Kidney glomerular epithelial cell (primary cell): ENCODE data around the gene KDSR.
"Not testable (repeated sequence)": the region's sequence is repeated elsewhere in the genome, so short reads cannot be mapped to it uniquely, and the experiment has no call there.

ENCODE experiments used
- DNase-seq: peaks from one replicate; lab custom pipeline; 2025; lab: John Stamatoyannopoulos, UW

The KDSR gene

DNA sequence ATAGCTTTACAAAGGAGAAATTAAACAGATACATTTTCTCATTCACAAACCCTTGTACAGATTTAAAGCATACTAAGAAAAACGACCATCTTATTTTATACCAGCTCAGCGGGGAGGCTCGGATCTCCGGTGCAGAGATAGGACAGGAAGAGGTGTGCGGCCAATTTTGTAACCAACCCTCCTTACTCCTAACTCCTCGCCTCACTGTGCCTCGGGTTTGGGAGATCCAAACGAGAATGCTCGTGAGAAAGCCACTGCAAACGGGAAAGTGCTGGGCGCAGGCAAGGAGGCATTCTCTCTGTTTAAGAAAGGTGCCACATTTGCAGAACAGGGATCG is 1.2 kb downstream of the KDSR start:
- no peak for DNase-seq

DNA sequence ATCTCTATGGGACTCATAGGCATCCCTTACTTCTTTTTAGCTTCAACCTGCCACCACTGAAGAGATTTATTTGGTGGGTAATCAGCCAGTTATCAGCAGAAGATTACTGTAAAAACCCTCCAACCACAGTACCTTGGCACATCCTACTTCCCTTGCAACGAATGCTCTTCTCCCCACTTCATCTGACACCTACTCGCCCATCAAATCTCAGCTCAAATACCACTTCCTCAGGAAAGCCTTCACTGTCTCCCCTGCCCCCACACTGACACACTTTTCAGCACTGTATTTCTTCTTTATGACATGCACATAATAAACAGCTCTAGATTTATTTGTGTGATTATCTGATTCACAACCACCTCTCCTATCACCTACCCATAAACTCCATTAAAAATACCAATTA is 3.1 kb downstream of the KDSR start:
- no peak for DNase-seq

DNA sequence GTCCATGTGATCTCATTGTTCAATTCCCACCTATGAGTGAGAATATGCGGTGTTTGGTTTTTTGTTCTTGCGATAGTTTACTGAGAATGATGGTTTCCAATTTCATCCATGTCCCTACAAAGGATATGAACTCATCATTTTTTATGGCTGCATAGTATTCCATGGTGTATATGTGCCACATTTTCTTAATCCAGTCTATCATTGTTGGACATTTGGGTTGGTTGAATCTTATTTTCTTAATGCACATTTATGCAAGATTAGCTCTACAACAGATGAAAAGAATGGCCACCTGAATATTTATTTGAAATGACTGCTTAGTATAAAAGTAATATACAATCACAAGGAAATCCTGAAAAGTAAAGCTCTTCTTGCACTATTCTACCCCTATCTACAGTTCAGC is 3.6 kb downstream of the KDSR start:
- DNase-seq, result not testable (repeated sequence)

DNA sequence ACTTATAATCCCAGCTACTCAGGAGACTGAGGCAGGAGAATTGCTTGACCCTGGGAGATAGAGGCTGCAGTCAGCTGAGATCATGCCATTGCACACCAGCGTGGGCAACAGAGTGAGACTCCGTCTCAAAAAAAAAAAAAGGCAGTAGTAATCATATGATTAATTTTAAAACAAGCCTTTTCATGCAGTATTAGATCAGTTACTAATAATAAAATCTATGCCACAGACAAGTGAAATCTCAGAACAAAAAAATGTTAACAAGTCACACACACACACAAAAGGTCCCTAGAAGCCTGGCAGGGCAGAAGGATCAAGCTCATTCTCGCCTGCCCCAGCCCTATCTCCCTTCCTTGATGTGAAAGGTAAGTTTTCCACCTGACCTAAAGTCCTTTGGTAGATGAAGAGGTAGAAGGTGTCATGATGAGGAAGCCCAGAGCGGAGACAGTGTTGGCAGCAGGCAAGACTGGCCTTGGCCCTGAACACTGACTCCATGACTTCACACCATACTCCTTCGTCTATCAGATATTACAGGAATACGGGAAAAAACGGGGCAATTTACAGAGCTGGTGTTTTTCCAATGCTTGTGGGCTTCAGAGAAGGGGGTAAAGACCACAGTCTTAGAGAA is 10.6 kb downstream of the KDSR start:
- DNase-seq, result no peak

DNA sequence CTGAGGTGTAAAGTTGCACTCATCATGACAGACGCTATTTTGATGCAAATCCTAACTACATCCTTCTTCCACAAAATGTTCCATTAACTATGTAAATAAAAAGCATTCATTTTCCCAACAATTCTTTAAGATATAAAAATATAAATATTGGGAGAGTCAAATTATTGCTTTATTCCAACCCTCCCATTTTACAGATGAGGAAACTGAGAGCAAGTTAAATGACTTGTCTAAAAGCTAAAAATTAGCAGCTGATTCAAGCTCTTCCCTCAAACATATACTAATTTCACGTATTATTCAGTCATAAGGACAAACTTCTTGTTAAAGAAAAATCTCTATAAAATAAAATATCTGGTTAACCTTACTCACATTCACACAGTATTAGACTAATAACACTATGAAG is 16.8 kb downstream of the KDSR start:
- no peak for DNase-seq

DNA sequence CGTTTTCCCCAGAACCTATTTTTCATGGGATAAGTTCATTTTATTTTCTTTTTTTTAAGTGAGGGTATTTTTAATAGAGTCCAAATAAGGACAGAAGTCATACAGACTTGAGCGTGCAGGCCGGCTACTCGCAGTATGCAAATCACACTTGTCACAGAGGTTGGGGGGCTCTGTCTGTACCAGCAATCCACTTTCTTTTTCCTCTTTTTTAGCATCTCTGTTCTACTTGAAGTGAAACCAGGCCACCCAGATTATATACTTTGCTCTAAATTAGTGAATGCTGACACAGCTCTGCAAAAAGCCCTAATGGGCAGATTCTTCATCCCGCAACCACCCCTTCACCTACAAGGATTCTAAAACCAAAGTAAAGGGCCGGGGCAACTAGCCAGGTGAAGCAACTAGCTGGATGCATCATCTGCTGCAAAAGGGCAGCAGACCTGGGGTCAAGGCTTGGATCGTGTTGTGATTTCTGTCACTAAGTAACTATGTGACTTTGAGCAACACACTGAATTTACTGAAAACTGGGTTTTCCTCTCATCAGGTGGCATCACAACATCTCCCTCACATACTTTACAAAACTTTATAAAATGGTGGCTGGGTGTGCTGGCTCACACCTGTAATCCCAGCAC is 18.4 kb downstream of the KDSR start:
- DNase-seq, result no peak

DNA sequence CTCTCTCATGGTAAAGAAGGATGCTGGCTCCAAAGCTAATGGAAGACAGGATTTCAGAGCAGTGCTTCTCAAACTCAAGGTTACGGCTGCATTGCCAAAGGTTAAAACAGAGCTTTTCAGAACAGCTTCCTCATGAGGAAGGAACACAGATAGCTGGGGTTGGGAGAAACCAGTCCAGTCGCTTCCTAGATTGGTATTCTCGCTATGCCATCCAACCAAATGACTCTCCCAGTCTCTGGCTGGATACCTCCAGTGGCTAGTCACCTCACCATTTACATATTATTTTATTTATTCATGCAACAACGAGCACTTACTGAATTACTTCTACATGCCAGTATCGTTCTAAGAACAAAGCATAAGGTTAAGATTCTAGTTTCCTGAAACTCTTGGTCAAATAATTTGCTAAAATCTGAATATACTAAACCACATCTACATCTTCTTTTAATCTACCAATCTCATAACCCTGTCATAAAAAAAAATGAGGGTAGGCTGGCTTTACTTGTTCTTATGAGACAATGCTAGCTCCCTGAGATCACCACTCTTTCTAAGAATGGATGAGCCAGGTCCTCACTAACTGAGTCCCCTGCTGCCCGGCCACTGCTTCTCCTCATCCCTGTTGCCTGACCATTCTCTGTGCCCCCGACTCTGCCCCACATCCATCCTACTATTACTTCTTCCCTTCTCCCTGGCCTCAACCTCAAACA is 20.4 kb downstream of the KDSR start:
- no peak for DNase-seq

DNA sequence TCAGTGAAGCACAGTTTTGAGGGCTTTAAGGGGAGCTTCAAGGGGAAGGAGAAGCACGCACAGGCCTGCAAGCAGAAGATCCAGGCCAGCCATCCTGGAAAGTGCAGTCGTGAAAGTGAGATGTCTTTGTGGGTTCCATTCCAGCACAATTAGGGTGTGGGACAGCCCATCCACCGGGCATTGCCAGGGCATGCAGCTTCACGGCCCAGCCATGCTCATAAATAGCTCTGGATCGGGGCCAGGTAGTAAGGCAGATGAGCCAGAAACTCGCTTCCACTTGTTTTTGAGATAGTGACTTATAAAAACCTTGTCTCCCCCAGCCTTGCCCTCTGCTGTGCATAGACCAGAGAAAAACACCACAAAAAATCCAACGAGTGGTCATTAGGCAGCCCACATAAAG is 21.0 kb downstream of the KDSR start:
- DNase-seq, result no peak

DNA sequence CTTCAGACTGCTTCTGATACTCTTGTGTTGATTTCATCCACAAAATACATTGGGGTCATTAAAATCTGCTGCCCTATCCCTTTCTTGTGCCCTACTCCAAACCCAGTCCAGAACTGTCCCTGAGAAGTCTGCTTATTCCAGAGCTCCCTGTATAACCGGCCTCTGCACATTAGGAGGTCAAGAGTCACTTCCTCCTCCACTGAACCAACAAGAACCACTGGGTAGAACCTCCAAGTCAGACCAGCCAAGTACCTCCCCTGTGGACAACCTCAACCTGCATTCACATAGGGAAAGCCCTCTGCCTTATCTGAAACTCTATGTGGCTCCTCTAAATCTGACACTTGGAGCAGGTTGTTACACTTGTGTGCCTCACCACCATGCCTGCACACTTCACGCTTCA is 22.1 kb downstream of the KDSR start:
- DNase-seq, result no peak

DNA sequence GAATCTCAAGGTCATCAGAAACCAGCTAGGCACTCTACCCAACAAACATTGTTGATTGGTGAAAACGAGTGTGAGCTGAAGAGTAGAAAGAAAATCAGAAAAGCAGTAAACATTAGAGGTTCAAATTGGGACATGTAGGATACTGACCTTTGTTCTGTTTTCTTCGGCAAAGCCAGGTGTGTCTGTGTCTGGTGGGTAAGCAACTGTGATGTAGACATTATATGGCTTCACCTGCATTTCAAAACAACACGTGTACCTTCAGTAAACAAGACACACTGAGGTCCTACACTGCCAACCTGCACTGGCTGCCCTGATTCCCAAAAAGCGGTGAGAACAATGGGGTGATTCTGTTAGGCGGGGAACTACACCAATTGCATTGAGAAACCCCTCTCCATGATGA is 22.7 kb downstream of the KDSR start:
- DNase-seq, result no peak

DNA sequence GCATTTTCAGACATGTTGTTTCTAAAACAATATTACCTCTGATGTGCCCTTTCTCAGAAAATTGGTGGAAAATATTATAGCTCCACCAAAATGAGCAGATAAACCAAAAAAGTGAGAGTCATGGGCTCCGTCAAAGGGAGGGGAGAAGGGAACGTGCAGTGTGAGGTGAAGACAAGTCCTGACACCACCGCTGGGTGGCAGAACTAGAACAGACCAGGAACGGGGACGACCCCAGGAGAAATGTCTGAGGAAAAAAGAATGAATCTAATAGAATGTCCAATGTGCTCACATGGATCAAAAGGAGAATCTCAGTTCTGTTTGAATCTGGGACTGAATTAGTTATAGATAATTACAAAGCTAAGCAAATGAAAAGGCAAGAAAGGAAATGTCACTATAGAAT is 24.8 kb downstream of the KDSR start:
- no peak for DNase-seq

DNA sequence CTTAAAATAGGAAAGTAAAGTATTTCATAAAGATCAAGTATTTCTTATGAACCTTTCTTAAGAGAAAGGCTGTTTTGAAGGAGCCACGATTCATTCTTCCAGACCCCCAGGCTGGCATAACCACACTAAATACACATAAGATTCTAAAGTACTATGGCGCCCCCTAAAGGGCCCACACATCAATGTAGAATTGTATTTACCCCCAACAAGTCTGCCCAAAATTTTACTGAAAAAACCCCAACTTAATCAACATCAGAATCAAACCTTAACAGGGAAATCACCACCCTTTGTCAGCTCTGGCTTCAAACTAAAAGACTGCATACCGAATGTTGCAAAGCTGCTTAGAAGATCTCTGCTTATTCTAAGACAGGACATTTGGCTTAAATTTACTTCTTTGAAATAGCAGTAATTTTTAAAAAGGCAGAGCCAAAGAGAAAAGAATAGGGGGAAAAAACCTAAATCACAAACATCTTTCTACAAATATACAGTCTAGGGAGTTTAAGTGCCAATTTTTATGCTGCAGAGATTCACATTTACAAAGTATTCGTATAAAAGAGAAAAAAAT is 27.0 kb downstream of the KDSR start:
- DNase-seq, result peak; percentile 22

DNA sequence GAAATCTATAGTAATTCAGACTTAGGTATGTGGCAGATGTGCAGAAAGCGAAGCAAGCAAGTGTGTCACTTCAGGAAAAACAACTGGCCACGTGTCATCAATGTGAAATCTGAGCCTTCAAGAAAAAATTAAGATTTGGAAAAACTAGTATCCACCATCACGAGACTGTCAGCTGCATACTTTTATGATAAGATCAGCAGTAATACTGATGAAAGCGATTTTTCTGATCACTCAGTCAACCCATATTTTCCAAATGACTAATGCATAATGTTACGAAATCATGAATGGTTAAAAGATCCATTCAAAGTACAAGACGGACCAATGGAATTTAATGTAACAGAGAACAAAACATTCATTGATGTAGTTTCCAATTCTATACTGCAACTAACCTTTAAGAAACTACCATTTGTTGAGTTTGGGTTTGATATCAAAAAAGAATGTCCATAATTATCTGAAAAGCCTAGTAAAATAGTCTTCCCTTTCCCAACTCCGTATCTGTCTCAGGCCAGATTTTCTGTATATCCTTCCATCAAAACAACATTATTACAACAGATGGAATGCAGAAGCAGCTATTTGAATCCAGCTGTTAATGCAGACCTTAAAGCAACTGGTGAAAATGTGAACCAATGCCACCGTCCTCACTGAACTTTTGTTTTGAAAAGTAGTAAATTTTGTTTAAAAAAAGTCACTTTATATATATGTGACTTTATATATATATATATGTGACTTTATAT is 30.5 kb downstream of the KDSR start:
- peak; percentile 63 for DNase-seq

DNA sequence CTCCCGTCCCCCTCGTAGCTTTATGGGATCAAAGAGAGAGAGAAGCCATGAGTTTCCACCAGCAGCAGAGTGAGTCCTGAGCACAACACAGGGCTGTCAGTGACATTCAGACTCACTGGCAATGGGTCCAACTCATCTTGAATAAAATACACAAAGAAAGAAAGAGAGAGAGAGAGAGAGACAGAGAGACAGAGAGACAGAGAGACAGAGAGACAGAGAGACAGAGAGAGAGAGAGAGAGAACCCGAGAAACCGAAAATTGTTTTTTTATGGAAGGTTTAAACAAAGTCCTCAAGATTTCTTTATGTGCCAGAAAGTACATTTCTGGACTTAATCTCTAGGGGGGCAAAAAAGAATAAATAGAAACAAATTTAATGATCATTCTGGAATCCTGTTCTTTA is 35.9 kb downstream of the KDSR start:
- no peak for DNase-seq

DNA sequence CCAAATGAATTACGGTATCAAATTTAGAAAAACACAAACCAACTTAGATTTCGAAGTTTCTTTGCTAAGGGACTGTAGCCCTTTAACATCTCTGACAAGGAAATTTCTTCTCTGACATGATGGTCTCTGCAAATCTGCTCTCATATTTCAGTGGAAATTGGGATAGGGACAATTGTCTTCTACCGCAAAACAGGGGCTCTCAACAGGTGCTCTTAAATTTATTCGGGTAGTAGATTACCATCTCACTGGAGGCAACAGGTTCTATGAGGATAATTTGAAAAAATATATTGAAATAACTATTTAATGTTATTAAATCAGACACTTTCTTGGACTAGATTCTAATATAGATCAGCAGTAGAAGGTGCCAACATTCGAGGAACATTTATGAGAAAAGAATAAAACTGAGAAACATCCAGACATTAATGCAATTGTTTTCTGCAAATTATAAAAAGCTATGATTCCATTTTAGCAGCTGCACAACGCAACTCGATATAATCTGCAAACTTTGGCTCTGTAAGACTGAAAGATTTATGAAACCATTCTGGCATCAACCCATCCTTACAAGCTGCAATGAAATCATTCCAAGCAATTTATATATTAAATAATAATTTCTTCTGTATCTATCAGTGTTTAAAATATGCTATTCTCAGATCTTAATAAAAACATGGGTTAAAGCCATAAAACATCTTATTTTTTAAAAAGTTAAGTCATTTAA is 37.4 kb downstream of the KDSR start:
- no peak for DNase-seq

DNA sequence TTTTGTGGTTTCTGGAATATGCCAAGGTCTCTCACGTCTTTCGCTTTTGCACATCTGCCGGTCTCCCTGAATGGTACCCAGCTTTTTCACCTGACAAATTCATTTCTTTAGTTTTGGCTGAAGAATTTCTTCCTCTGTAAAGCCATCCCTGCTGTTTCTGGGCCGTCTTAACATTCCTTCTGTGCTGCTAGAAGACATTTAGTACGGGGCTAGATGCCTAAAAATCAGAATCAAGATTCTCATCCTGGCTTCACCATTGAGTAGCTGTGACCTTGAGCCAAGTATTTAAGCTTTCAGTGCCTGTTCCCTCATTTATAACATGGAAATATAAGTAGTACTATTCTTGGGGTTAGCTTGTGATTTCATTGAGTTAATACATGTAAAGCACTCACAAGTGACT is 41.0 kb downstream of the KDSR start:
- DNase-seq, result no peak

DNA sequence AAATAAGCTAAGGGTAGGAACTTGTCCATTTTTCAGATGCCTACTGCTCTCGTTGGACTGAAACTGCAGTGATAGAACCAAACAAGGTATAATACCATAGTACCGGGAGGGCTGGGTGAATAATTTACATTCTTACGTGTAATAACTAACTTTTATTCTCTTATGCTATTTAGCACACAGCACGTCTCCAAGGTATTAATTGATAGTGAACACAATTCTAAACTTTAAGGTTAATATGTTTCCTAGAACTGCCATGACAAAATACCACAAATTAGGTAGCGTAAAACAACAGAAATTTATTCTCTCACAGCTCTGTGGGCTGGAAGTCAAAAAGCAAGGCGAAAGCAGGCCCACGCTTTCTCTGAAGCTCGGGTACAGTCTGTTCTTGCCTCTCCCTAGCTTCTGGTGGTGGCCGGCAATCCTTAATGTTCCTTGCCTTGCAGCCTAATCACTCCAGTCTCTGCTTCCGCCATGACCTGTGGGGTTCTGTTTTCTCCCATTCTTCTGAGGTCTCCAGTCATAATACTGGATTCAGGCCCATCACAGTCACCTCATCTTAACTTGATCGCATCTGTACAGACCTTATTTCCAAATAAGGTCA is 41.8 kb downstream of the KDSR start:
- no peak for DNase-seq

DNA sequence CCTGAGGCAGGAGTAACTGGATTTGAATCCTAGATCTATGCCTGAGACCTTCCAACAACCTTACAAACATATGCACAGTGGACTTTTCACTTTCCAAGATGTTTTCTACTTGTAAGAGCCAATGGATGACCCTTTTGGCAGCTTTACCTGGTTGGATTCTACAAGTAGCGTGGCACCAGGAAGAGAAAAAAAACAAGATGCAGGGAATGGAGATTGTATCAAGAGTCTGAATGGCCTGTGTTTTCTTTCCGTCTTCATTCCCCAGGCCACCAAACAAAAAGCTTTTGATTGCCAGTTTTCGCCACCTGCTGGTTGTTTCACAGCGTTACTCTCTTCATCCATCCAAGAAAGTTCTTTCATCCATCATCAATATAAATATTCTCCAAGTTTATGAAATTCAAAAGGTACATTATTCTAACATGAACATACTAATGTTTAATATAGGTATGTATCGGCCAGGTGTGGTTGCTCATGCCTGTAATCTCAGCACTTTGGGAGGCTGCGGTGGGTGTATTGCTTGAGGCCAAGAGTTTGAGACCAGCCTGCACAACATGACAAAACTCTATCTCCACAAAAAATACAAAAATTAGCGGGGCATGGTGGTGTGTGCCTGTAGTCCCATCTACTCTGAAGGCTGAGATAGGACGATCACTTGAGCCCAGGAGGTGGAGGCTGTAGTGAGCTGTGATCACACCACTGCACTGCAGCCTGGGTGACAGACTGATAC is 43.9 kb downstream of the KDSR start:
- peak; percentile 71 for DNase-seq

DNA sequence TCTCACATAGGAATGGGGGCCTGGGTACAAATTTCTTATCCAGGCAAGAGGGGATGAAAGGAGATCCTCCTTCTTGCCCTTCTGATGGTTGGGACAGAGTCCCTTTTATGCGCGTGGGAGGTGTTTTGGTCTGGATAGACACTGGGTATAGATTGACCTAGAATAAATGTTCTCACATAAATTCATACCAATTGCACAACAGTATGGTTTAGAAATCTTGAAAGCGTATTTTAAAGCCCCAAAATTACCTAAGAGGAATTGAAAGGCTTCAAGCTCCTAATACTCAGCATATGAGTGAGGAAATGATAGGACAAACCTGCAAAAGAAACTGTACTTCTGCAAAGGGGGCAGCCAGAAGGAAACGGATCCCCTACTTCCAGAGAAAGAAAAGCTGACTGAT is 44.8 kb downstream of the KDSR start:
- no peak for DNase-seq

DNA sequence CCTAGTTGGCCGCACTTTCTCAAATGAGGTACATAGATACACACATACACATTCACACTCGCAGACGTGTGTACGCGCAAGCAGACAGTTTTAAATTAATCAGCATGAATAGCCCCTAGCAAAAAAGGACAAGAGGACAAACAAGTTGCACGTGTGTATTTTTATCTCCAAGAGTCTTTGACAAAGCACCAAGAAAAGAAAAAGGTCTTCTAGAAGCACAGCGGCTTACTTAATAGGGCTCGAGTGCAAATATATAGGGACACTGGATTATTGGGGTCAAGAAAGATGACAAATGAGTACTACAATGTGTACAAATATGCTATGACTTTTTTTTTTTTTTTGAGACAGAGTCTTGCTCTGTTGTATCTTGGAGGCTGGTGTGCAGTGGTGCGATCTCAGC is 45.7 kb downstream of the KDSR start:
- DNase-seq, result no peak

DNA sequence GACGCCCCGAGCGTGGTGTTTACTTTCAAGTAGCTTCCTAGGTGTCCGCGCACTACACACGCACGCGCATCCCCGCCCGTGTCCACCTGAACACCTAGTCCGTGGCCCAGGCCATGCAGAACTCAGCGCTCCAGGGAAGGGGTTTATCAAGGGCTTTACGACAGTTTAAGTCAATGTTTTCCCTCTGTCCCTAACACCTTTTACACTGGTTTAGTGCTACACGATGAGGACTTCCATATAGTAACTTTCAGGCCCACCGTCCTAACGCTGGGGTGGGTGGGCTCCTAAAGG is 46.1 kb downstream of the KDSR start:
- no peak for DNase-seq
